NCI-H2107 treated with DMSO at 0.1 percent for 48 hours (cell line): ENCODE data around the gene PNMA6E.

ENCODE experiments used
- DNase-seq: peaks from one replicate; lab custom pipeline; 2025; ENCODE audit not compliant: unreplicated experiment; lab: John Stamatoyannopoulos, UW

PNMA6E gene

DNA sequence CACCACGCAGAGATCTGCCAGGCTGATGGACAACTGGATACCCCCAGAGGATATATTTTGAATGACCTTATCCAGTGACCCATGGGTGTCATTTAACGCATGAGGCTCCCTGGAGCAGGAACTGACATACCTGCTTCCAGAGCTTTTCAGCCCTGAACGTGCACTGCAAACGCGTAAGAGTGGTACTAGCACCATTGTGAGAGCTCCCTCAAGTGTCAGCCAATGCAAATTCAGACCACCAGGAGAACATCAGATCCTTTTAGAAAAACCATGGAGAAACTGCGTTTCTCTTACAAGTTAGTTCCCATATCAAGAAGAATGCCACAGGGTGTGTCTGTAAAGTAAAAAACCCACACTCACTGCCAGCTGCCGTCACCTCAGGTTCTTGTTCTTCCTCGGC, 37.4 kb upstream of the PNMA6E start:
- peak; percentile 65 for DNase-seq

DNA sequence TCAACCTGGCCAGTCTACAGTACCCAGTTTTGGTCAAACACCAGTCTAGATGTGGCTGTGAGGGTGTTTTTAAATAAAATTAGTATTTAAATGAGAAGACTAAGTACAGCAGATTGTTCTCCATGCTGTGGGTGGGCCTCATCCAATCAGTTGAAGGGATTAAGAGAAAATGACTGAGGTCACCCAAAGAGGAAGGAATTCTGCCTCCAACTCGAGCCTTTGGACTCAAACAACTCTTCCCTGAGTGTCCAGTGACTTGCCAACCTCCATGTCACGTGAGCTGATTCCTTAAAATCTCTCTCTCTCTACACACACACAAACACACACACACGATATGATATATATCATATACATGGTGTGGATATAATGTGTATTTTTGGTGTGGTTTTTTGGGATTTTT, 34.7 kb upstream of the PNMA6E start:
- DNase-seq: no peak

DNA sequence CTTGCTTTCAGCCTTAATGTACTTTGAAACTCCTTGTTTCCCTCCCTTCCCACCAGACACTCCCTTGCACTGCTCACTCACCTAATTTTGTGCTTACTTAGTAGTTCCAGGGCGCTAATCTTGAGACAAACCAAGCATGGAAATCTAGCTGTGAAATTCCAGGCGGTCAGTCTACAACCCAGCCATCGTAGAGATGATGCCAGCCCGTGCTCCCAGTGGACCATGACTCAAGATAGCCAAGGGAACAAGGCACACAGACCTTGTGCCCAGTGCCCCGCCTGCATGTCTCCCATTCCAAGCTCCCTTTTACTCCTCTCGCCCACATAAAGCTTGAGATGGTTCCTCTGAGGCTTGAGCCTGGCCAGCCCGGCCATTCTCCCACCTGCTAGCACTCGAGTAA, 33.7 kb upstream of the PNMA6E start:
- no peak for DNase-seq

DNA sequence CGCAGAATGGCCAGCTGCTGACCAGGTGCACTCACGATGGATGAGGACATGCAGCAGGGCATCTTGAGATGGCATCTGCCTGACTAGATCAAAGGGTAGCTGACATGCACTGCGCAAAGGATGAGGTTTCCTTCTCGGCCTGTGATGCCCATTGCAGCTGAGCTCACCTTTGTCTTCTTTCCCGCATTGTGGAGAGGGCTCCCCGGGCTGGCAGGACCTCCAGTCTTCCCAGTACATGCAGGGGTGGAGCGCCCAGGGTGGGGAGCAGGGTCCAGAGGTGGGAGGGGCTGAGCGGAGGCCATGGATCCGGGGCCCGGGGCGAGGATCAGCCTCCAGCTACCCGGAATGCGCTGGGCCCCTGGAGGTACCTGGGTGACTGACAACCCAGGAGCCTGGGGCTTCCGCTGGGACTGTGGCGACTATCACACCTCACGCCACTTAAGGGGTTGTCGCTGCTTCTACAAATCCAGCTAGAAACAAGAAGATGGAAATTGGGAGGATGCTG, 32.7 kb upstream of the PNMA6E start:
- DNase-seq: no peak

DNA sequence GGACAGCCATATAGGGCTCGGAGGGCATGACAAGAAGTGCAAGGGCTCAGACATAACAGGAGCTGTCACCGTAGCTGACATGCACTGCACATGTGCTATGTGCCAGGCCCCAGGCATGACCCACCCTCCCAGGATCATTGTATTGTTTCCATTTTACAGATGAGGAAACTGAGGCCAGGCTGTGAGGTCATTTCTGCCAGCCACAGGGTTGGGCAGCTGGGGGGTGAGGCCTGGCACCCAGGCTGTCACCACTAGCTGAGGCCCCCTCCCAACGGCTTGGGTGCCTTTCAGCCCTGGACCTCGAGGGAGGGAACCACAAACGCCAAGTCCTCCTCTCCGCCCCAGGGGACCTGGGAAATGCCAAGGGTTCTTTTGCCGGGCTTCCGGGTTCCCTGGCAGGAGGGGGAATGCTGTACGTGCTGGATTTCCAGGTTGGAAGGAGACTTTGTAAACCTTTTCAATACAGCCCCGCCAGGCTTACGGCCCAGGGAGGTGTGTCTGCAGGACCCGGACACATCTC, 32.1 kb upstream of the PNMA6E start:
- DNase-seq: no peak

DNA sequence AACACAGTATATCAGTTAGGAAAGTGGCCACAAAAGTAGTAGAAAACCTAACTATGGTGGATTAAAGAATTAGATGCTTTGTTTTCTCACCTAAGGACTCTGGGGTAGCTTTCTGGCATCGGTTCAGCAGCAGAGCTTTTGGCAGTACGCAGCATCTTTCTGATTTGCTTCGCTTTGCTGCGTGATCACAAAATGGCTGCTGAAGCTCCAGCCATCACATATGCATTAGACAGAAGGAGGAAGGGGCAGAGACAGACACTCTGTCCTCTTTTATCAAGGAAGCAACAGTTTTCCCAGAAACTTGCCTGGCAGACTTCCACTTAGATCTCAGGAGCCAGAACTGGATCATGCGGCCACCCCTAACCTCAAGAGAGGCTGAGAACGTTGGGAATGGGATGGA, 29.6 kb upstream of the PNMA6E start:
- DNase-seq: no peak

DNA sequence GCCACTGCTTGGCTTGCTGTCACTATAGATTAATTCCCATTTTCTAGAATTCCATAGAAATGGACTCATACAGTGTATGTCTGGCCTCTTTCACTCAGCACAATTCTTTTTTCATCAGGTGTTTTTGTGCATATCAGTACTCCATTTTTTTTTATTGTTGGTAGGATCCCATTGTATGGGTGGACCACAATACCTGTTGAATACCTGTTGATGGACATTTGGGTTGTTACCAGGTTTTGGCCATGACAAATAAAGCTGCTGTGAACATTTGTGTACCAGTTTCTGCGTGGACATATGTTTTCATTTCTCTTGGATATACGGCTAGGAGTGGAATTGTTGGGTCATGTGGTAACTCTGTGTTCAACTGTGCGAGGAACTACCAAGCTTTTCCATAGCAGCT, 25.1 kb upstream of the PNMA6E start:
- no peak for DNase-seq

DNA sequence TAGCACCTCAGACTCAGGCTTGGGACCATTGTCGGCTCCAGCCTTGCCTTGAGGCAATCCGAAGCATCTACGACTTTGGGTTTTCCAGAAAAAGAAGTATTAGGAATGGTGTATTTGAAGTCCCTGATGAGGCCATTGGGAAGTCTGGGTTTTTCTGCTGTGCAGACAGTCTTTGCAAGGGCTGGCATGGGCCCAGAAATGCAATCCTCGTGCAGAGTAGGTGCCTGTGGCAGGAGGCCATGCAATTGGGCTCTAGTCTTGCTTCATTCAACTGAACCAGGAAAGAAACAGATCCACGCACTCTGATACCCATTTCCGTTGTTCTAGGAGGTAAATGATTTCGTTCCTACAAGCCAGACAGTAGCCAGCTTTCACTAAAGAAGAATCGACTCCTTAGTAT, 22.5 kb upstream of the PNMA6E start:
- DNase-seq: no peak

DNA sequence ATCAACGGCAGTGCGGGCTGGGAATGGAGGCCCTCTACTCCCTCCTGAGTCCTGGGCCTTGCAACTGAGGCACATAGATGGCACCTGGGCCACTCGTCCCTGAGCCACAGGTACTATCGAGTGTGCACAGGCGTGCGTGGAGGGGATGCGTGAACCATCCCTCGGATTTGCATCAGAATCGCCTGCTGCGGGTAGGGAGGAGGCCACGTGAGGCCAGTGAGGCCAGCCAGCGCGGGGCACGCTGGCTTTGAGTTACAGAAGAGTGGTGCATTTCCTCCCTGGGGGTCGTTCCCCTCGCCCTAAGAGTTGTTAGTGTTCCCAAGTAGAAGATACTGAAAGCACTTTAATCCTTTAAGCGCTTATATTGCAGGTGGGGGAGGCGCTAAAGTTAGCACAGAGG, 20.7 kb upstream of the PNMA6E start:
- DNase-seq: no peak

DNA sequence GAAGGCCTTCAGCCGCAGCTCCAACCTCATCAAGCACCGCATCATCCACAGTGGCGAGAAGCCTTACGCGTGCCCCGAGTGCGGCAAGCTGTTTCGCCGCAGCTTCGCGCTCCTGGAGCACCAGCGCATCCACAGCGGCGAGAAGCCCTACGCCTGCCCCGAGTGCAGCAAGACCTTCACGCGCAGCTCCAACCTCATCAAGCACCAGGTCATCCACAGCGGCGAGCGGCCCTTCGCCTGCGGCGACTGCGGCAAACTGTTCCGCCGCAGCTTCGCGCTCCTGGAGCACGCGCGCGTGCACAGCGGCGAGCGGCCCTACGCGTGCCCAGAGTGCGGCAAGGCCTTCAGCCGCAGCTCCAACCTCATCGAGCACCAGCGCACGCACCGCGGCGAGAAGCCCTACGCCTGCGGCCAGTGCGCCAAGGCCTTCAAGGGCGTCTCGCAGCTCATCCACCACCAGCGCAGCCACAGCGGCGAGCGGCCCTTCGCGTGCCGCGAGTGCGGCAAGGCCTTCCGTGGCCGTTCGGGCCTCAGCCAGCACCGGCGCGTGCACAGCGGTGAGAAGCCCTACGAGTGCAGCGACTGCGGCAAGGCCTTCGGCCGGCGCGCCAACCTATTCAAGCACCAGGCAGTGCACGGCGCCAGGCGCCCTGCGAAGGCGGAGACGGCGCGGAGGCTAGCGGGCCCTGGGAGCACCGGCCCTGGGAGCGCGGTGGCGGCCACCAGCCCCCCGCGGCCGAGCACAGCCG, 19.9 kb upstream of the PNMA6E start:
- no peak for DNase-seq

DNA sequence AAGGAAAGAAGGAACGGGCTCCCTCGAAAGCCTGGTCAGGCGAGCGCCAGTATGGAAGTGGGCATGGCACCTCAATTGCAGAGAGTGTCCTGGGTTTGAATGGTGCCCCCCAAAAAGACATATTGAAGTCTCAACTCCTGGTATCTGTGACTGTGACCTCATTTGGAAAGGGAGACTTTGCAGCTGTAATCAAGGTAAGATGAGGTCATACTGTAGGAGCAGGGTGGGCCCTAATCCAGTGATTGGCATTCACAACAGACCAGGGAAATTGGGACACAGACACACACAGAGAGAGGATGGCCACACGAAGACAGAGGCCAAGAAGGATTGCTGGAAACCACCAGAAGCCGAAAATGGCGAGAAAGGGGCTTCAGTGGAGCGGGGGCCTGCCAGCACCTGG, 16.5 kb upstream of the PNMA6E start:
- DNase-seq: no peak

DNA sequence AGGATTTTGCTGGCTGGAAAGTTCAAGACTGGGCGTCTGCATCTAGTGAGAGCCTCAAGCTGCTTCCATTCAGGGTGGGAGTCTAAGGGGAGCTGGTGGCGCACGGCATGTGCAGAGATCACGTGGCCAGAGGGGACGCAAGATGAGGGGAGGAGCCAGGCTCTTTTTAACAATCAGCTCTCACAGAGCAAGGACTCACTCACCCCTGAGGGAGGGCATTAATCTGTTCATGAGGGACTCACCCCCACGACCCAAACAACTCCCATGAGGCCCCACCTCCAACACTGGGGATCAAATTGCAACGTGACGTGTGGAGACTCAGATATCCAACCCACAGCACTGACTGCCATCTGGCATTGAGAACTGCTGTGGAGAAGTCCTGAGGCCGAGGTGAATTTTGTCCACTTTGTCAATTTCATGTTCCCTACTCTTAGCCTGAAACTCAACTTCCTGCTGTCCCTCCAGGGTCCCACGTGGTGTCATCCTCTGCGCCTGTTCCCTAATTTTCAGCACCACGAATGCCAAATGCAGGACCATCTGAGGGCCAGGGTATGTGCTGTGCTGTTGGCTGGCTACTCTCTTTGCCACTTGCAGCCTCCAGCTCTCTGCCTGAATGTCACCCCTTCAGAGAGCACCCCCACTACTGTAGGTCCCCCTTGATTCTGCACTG, 15.8 kb upstream of the PNMA6E start:
- peak; percentile 40 for DNase-seq

DNA sequence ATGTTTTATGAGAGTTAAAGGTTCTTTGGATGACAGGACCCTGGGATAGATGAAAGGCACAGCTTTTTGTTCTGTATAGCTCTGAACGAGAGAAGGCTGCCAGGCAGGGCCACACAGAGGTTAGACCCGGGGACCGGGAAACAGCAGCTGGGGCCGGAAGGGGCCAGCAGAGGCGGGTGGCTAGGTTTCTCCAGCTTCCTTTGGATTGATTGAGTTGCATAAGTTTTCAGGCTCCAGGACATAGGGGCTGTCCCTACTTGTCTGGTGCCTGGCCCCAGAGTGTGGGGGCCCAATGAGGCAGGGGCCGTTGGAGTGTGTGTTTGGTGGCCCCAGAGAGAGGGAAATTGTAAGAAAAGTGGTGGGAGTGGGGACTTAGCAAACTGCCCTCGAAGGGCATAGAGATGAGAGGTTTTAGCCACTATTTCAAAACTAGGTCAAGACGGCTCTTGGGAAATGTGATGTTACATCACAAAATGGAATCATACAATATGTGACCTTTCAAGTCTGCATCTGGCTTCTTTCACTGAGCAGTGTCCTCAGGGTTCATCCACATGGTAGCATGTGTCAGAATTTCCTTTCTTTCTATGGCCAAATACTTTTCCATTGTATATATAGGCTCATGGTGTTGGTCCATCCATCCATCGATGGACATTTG, 13.8 kb upstream of the PNMA6E start:
- no peak for DNase-seq

DNA sequence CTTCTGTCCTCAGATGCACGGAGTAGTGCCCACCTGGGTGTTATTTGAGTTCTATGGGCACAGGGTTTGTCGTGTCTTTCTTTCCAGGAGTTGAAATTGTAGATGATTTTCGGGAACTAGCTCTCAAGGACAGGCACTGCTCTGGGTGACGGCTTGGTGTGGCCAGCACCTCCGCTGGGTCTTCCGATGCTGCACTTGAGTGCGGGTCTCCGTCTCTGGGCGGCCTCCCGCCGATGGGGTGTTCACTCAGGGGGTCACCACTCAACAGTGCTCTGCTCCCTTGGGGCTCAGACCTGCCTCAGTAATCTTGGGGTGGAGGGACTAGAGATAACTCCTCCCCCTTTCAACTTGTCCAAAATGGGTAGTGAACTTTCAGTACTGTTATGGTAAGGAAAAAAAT, 12.6 kb upstream of the PNMA6E start:
- DNase-seq: no peak

DNA sequence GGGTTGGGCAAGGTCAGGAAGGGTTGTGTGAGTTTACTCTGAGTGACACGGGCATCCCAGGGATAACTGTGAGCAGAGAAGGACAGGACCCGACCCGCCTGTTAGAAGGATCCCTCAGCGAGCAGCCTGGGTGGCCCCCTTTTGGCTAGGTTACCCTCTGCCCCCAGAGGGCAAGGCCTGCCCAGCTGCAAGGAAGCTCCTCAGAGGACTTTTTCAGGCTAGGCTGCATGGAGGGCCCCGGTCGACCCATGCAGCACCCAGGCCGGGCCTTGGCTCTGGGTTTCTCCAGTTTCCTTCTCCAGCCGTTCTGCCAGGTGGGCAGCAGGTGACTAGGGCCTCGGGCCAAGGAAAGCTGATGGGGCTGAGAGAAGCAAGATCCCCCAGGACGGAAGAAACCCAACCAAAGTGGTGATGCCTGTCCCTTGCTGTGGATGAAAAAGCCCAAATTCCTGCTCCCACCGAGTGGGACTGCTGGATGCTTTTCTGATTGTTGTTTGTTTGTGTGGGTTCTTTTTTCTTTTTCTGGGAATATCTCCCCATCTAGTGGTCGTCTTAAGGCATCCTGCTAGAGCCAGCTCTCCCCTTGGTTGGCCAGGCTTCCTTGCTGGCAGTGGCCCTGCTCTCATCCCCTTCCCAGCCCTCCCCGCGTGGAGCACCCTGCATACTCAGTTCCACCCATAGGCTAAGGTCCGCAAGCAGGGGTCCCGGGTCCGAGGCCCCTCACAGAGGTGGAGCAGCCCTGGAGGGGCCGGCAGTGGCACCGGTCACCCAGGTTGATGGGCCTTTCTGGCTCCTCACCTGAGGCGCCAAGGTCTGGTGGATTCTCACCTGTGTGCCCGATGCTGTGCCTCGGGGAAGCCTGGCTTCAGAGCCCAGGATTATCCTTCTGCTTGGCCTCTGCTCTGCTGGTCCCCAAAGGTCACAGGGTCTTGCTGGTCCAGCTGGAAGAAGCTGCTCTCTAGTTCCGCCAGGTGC, 11.9 kb upstream of the PNMA6E start:
- peak; percentile 52 for DNase-seq

DNA sequence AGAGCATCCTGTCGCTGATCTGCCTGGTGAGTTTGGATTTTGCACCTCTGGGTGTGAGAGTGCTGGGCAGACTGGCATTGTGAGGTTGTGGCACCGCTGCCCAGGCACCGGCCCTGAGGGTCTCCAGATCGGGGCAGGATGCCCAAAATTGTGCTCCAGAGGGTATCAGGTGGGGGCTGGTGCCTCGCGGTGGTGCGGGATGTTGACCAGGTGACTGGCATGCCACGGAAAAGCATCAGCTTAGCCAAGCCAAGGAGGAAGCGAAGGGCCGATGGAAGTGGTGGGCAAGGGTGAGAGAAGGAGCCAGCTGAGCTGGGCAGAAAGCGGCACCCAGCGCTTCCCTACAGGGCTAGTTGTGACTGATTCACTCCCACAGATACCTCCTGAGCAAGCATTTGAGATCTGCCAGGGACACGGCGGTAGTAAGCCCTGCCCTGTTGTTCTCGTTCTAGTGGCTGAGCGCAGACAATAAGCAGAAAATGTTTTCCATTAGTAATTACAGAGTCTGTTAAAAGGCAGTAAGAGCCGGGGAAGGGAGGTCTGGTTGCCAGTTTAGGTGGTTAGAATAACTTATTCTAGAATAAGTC, 10.9 kb upstream of the PNMA6E start:
- DNase-seq: peak; percentile 88

DNA sequence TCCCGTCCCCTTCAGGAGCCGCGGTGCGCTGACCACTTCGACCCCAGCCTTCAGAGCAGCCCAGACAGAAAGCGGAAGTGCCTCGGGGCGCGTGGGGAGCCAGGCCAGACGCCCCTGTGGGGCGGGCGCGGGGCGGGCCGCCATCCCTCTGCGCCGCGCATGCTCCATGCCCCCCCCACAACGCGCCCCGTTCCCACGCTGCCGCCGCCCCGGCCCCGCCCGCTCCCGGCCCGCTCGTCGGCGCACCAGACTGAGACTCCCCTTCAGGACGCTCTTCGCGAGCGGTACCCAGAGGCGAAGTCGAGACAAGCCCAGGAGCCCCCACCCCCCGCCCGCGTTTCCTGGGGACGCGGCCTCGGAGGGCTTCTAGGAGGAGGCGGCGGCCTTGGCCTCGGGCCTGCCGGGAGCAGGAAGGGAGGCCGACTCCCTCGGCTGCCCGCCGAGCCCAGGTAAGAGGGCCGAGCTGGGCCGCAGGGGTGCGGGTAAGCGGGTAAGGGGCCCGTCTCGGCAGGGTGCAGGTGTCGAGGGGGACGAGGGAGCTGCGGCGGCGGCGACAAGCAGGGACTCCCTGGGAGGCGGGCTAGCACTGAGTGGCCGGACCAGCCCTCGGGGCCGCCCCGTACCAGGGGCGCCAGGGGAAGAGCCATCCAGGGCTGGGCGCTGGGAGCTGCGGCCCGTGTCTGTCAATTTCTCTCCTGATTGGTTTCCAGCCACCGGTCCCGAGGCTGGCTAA, 10.3 kb upstream of the PNMA6E start, which contains the start of gene ZFP92:
Gene ZFP92 (plus strand): TSS at position 218 of the 733 bp plus-strand sequence. CDS start 6,851 bp downstream, outside the sequence.
- no peak for DNase-seq

DNA sequence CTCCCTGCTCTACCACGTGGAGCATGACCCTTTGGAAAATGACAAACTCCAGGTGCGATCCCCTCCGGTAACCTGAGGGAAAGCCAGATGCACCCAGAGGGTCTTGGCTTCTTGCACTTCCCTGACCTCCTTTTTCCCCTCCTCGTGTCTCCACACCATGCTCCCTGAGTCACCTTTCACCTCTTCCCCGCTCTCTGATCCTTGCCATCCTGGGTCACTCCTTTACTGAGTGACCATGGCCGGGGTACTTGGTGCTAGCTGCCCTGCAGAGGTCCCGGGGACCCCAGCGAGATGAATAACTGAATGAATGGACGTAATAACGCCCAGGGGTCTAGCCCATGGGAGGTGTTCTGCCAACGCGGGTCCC, 9.7 kb upstream of the PNMA6E start:
- DNase-seq: no peak

DNA sequence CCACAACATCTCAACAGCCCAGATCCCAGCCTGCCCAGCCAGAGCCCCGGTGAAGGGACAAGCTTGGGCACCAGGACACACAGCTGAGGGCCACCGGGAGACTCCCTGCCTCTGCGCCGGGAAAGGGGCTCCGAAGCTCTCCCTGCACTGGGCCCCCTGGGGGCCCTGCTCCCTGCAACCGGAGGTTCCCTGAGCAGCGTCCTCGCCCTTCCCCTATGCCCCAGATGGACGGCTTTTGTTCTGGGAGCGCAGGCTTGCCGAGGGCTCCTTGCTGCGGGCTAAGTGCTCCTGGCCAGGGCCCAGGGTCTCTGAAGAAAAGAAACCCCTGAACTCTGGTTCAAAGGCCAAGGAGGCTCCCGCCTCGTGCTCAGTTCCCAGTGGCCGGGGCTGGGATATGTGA, 9.2 kb upstream of the PNMA6E start:
- DNase-seq: no peak
